Calu3 (cell line): ENCODE results near the gene TSR3. TPM values are rescaled to one million over a fixed set of nuclear protein-coding genes. Genes with fewer than 3 reads are reported as not detected.

Source experiments
- BruUV-seq: library from RNA; stranded (reverse); fragments of 400-500 nt; replicated peaks from 2 replicates; lab custom pipeline; 2021; lab: Mats Ljungman, UMichigan
- CTCF ChIA-PET: fragments of 300-600 bp; sonication (Branson Sonifier 250); formaldehyde crosslinking; loops from one replicate; lab custom pipeline; 2022; ENCODE audit warnings: antibody characterized with exemption; lab: Charles Lee
- DNase-seq: peaks from one replicate; pipeline ENCODE4 v3.0.0; 2022
- H3K27ac Mint-ChIP-seq: one replicate; pipeline ENCODE4 v1.8.0; 2022; ENCODE audit warnings: mixed read lengths; ENCODE audit not compliant: unreplicated experiment
- H3K27me3 Mint-ChIP-seq: one replicate; pipeline ENCODE4 v1.8.0; 2022; ENCODE audit warnings: mixed read lengths; ENCODE audit not compliant: unreplicated experiment
- H3K36me3 Mint-ChIP-seq: one replicate; pipeline ENCODE4 v1.8.0; 2022; ENCODE audit warnings: mild to moderate bottlenecking, moderate library complexity, mixed read lengths; ENCODE audit not compliant: insufficient read depth, unreplicated experiment
- H3K4me1 Mint-ChIP-seq: one replicate; pipeline ENCODE4 v1.8.0; 2022; ENCODE audit warnings: mild to moderate bottlenecking, low read depth, mixed read lengths; ENCODE audit not compliant: unreplicated experiment
- H3K4me3 Mint-ChIP-seq: one replicate; pipeline ENCODE4 v1.8.0; 2022; ENCODE audit warnings: mild to moderate bottlenecking, low read depth, moderate library complexity, mixed read lengths; ENCODE audit not compliant: unreplicated experiment
- H3K9me3 Mint-ChIP-seq: one replicate; pipeline ENCODE4 v1.8.0; 2022; ENCODE audit warnings: low read depth, mixed read lengths; ENCODE audit not compliant: unreplicated experiment
- intact Hi-C: fragments of 100-400 bp; cut with micrococcal nuclease; formaldehyde crosslinking; loops from one replicate; pipeline ENCODE4 v1.10.0; 2022; ENCODE audit not compliant: unreplicated experiment
- total RNA-seq: library from RNA; stranded (reverse); gene quantifications from 2 replicates; pipeline ENCODE4 v1.2.3, GENCODE V29; 2022
- TF ChIP-seq, protein P1 (sequence below): fragments of 200-600 bp; IDR thresholded peaks from one replicate; pipeline ENCODE4 v1.8.0; 2022; ENCODE audit warnings: antibody characterized with exemption; ENCODE audit not compliant: unreplicated experiment

The TSR3 gene
- total RNA-seq, 1 experiment from 2014 or later, result 59.4 TPM

GRCh38 chr16:1364510-1364909 is 12.8 kb upstream of the TSR3 start:
- no peak overlapping the region for H3K27ac Mint-ChIP-seq
- TF ChIP-seq, protein P1, sequence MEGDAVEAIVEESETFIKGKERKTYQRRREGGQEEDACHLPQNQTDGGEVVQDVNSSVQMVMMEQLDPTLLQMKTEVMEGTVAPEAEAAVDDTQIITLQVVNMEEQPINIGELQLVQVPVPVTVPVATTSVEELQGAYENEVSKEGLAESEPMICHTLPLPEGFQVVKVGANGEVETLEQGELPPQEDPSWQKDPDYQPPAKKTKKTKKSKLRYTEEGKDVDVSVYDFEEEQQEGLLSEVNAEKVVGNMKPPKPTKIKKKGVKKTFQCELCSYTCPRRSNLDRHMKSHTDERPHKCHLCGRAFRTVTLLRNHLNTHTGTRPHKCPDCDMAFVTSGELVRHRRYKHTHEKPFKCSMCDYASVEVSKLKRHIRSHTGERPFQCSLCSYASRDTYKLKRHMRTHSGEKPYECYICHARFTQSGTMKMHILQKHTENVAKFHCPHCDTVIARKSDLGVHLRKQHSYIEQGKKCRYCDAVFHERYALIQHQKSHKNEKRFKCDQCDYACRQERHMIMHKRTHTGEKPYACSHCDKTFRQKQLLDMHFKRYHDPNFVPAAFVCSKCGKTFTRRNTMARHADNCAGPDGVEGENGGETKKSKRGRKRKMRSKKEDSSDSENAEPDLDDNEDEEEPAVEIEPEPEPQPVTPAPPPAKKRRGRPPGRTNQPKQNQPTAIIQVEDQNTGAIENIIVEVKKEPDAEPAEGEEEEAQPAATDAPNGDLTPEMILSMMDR, result no peak
- BruUV-seq, result no TSS peak
- H3K4me3 Mint-ChIP-seq, result no peak overlapping the region
- intact Hi-C loops, result no loop called here
- H3K9me3 Mint-ChIP-seq, result no peaks in the 10 kb centered on the region
- DNase-seq, result no peak
- H3K4me1 Mint-ChIP-seq, result no peaks in the 10 kb centered on the region
- H3K36me3 Mint-ChIP-seq, result peaks cover 47% of the 10 kb centered on the region
- no peaks in the 10 kb centered on the region for H3K27me3 Mint-ChIP-seq
- CTCF ChIA-PET, result no interaction called here

DNA sequence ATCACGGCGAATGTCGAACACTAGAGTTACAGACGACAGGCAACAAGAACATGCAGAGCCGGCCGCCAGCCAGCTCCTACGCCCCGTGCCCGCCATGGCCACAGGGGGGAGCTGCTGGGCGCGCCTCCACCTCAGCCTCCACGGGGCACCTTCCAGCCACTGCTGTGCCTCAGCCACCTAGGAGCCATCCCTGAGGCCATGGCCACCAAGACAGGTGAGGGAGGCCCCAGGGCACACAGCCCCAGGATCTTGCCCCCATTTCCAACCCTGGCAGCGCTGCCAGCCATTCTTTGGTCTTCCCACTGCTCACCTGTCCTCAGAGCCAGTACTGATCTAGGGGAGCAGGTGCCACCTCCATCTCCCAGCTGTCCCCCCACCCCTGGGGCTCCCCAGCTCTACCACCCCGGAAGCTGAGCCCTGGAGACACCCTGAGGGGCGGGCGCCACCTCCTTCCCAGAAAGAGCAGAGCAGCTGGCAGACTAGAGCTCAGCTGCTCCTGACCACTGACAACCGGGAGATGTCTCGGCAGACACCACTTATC is 11.9 kb upstream of the TSR3 start:
- intact Hi-C loops, result no loop called here
- Mint-ChIP-seq H3K27me3 (no peaks in the 10 kb centered on the region), H3K36me3 (peaks cover 48% of the 10 kb centered on the region), H3K4me1 (no peaks in the 10 kb centered on the region), H3K9me3 (no peaks in the 10 kb centered on the region), H3K27ac (no peak overlapping the region), H3K4me3 (no peak overlapping the region)
- no TSS peak for BruUV-seq
- CTCF ChIA-PET, result interaction anchor here (0.7 to 1.0 kb wide), 3 partner anchors 14 to 66 kb away, joined by 3 to 4 read pairs (median 3); no protein-coding TSS in a partner anchor
- TF ChIP-seq, protein P1, result peak; percentile 88
- DNase-seq, result peak; percentile 81

- no peaks in the 10 kb centered on the region for H3K9me3 Mint-ChIP-seq
- no peak overlapping the region for H3K27ac Mint-ChIP-seq
- no peaks in the 10 kb centered on the region for H3K4me1 Mint-ChIP-seq
- CTCF ChIA-PET, result interaction anchor here (0.7 to 1.0 kb wide), 3 partner anchors 15 to 66 kb away, joined by 3 to 4 read pairs (median 3); no protein-coding TSS in a partner anchor
- TF ChIP-seq, protein P1, result no peak
- BruUV-seq, result TSS peak; percentile 76
- intact Hi-C loops, result no loop called here
- no peaks in the 10 kb centered on the region for H3K27me3 Mint-ChIP-seq
- H3K36me3 Mint-ChIP-seq, result peaks cover 48% of the 10 kb centered on the region
- no peak for DNase-seq
- no peak overlapping the region for H3K4me3 Mint-ChIP-seq
These were observed 11.1 kb upstream of the TSR3 start for GRCh38 chr16:1362807-1363206.

GRCh38 chr16:1361685-1362360 is 10.1 kb upstream of the TSR3 start:
- H3K9me3 Mint-ChIP-seq, result no peaks in the 10 kb centered on the region
- BruUV-seq, result no TSS peak
- no peak overlapping the region for H3K4me3 Mint-ChIP-seq
- no peak for DNase-seq
- H3K4me1 Mint-ChIP-seq, result peaks cover under 1% of the 10 kb centered on the region
- peaks cover 48% of the 10 kb centered on the region for H3K36me3 Mint-ChIP-seq
- H3K27ac Mint-ChIP-seq, result no peak overlapping the region
- intact Hi-C loops, result no loop called here
- H3K27me3 Mint-ChIP-seq, result no peaks in the 10 kb centered on the region
- CTCF ChIA-PET, result no interaction called here
- TF ChIP-seq, protein P1, result no peak
